A673 (cell line): ENCODE measurements around the gene TCL1B.

ENCODE experiments used
- CTCF ChIP-seq: fragments of 300-800, 200-600 bp; sonication (generic); conservative IDR thresholded peaks from 2 replicates; pipeline ENCODE4 v1.5.1; 2017; ENCODE audit warnings: low read depth, mild to moderate bottlenecking, antibody characterized with exemption, low read length, moderate library complexity, mixed read lengths
- EZH2 ChIP-seq: fragments of 200-600 bp; sonication (generic); IDR thresholded peaks from 2 replicates; pipeline ENCODE4 v1.6.1; 2017; ENCODE audit warnings: borderline replicate concordance, low read depth, mild to moderate bottlenecking, mixed read lengths, antibody characterized with exemption, low read length; ENCODE audit not compliant: poor library complexity, severe bottlenecking

- TF ChIP-seq CTCF (no peak), EZH2 (no peak)
Measured at GRCh38 chr14:95733212-95733611, 47.0 kb downstream of the TCL1B start.
